Omental fat pad (tissue), 4 donors: ENCODE measurements around the gene STAB1. TPM values are rescaled to one million over a fixed set of nuclear protein-coding genes. Genes with fewer than 3 reads are reported as not detected.

Experiments
- ATAC-seq: fragments of 150-250 bp; one replicate; pipeline ENCODE4 v1.9.1; 2016; ENCODE audit warnings: mild to moderate bottlenecking, moderate library complexity; ENCODE audit not compliant: low FRiP score
- DNase-seq: peaks from one replicate; pipeline ENCODE4 v3.0.0-alpha.2; 2019; ENCODE audit warnings: low spot score
- total RNA-seq, 4 donors: library from RNA; depleted of rRNA; stranded (reverse); fragments of >200 nt; gene quantifications; one replicate each; pipeline ENCODE4 v1.1.0, GENCODE V29; 2016
- TF ChIP-seq, protein P1 (sequence below), 3 donors: fragments of 450-650 bp; IDR thresholded peaks; one replicate each; pipeline ENCODE4 v1.5.1; 2016 to 2017; ENCODE audit warnings: antibody characterized with exemption in 3 of 3, mild to moderate bottlenecking in 3 of 3, moderate library complexity in 2 of 3

STAB1 gene
- total RNA-seq, 4 donors from 2014 or later: 231 to 610 (median 304) TPM

DNA sequence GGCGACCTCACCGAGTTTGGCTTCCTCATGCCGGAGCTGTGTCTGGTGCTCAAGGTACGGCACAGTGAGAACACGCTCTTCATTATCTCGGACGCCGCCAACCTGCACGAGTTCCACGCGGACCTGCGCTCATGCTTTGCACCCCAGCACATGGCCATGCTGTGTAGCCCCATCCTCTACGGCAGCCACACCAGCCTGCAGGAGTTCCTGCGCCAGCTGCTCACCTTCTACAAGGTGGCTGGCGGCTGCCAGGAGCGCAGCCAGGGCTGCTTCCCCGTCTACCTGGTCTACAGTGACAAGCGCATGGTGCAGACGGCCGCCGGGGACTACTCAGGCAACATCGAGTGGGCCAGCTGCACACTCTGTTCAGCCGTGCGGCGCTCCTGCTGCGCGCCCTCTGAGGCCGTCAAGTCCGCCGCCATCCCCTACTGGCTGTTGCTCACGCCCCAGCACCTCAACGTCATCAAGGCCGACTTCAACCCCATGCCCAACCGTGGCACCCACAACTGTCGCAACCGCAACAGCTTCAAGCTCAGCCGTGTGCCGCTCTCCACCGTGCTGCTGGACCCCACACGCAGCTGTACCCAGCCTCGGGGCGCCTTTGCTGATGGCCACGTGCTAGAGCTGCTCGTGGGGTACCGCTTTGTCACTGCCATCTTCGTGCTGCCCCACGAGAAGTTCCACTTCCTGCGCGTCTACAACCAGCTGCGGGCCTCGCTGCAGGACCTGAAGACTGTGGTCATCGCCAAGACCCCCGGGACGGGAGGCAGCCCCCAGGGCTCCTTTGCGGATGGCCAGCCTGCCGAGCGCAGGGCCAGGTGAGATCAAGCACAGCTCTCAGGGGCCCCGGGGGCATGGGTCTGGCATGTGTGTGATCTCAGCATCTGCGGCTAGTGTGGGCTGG lies 7.1 kb upstream of the STAB1 start:
- no peak for ATAC-seq
- no peak for DNase-seq
- TF ChIP-seq, protein P1, sequence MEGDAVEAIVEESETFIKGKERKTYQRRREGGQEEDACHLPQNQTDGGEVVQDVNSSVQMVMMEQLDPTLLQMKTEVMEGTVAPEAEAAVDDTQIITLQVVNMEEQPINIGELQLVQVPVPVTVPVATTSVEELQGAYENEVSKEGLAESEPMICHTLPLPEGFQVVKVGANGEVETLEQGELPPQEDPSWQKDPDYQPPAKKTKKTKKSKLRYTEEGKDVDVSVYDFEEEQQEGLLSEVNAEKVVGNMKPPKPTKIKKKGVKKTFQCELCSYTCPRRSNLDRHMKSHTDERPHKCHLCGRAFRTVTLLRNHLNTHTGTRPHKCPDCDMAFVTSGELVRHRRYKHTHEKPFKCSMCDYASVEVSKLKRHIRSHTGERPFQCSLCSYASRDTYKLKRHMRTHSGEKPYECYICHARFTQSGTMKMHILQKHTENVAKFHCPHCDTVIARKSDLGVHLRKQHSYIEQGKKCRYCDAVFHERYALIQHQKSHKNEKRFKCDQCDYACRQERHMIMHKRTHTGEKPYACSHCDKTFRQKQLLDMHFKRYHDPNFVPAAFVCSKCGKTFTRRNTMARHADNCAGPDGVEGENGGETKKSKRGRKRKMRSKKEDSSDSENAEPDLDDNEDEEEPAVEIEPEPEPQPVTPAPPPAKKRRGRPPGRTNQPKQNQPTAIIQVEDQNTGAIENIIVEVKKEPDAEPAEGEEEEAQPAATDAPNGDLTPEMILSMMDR (IDR thresholded peaks at IDR 0.05): no peak

DNA sequence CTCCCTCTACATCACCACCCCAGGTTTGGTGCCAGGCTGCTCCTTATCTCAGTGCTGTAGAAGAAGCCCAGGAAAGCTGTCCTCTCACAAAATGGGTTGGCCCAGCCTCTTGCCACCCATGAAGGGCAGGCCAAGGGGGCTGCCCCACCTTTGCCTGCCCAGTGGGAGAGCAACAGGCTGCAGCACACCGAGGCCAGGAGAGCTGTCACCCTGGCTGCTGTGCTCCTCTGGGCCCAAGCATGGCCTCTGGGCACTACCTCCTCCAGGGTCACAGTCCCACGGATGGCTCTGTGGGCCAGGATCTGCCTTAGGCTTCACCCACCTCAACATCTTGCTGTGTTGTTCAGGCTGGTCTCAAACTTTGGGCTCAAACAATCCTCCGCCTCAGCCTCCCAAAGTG lies 6.4 kb upstream of the STAB1 start:
- no peak for DNase-seq
- no peak for ATAC-seq
- TF ChIP-seq, protein P1 (IDR thresholded peaks at IDR 0.05): no peak

DNA sequence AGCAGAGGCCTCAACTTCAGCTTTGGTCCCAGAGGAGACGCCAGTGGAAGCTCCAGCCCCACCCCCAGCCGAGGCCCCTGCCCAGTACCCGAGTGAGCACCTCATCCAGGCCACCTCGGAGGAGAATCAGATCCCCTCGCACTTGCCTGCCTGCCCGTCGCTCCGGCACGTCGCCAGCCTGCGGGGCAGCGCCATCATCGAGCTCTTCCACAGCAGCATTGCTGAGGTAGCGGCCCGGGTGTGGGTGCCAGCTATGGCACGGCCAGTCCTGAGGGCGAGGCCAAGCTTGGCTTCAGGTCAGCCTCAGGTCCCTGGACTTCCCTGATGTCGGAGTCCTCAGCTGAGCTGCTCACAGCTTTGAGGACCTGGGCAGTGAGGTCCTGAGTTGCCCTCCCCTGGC lies 5.7 kb upstream of the STAB1 start:
- ATAC-seq (no peak), DNase-seq (no peak)
- TF ChIP-seq, protein P1 (IDR thresholded peaks at IDR 0.05): no peak

DNA sequence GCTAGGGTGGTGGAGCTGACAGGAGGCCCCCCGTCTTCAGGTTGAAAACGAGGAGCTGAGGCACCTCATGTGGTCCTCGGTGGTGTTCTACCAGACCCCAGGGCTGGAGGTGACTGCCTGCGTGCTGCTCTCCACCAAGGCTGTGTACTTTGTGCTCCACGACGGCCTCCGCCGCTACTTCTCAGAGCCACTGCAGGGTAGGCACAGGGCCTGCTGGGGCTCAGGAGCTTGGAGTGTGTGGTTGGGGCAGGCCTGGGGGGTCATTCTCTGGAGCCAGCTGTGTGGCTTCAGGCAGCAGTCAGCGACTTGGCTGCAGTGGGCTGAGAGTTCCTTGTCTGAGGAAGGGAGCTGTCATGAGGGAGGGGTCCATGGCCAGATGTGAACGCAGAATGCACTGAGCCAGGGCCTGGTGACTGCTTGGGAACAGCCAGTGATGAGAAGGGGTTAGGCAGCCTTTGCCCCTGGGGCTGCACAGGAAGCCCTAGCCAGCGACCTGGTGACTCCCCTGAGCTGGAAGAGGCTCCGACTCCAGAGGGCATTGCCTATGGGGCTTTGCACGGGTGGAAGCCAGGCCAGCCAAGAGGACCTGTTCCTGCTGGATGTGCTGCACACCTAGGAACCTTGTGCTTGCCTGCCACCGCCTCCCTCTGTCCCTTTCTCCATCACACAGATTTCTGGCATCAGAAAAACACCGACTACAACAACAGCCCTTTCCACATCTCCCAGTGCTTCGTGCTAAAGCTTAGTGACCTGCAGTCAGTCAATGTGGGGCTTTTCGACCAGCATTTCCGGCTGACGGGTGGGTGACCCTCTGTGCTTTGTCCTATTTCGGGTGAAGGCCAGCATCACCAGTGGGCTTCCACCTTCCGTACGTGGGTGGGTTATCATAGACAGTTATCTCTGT lies 4.9 kb upstream of the STAB1 start:
- no peak for ATAC-seq
- DNase-seq: no peak
- TF ChIP-seq, protein P1 (IDR thresholded peaks at IDR 0.05): no peak

DNA sequence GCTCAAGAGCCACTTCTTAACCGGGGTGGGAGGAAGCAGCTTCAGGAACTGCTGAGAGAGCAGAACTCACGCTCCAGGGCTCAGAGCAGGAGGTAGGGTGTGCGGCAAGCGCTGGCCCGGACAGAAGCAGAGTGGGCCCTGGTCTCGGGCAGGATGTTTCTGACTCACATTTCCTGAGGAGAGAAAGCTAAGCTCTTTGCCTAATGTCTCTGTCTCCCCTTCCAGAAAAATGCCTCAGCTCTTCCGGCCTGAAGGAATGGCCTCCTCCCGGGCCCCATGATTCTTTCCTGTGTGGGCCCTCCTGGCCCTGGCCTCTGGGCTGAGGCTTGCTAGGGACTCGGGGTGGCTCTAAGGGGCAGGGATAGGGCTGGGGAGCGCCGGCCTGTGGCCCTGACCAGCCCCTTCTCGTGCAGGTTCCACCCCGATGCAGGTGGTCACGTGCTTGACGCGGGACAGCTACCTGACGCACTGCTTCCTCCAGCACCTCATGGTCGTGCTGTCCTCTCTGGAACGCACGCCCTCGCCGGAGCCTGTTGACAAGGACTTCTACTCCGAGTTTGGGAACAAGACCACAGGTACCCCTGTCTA lies 4.1 kb upstream of the STAB1 start:
- no peak for ATAC-seq
- DNase-seq: no peak
- TF ChIP-seq, protein P1 (IDR thresholded peaks at IDR 0.05): no peak

DNA sequence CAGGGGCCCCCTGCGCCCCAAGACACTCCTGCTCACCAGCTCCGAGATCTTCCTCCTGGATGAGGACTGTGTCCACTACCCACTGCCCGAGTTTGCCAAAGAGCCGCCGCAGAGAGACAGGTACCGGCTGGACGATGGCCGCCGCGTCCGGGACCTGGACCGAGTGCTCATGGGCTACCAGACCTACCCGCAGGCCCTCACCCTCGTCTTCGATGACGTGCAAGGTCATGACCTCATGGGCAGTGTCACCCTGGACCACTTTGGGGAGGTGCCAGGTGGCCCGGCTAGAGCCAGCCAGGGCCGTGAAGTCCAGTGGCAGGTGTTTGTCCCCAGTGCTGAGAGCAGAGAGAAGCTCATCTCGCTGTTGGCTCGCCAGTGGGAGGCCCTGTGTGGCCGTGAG lies 3.1 kb upstream of the STAB1 start:
- TF ChIP-seq, protein P1 (IDR thresholded peaks at IDR 0.05): no peak
- DNase-seq (no peak), ATAC-seq (no peak)
